ENCODE data around the gene GMDS.

GMDS gene

GRCh38 chr6:1605893-1606779 is 639.3 kb downstream of the GMDS start:
- no peak for TF ChIP-seq CTCF (IDR thresholded peaks at IDR 0.05; ENCODE audit: low read depth, low read length)
- DNase-seq (ENCODE audit: extremely low read depth, low read depth), result no peak

GRCh38 chr6:1605004-1605892 is 640.2 kb downstream of the GMDS start:
- TF ChIP-seq CTCF (IDR thresholded peaks at IDR 0.05; ENCODE audit: low read depth, low read length), result no peak
- no peak for DNase-seq (ENCODE audit: extremely low read depth, low read depth)

- DNase-seq (ENCODE audit: extremely low read depth, low read depth), result no peak
- peak; percentile 53 for TF ChIP-seq CTCF (IDR thresholded peaks at IDR 0.05; ENCODE audit: low read depth, low read length)
Observed at GRCh38 chr6:1604158-1605003, 641.0 kb downstream of the GMDS start.

GRCh38 chr6:1603708-1604107 is 641.7 kb downstream of the GMDS start:
- no peak for TF ChIP-seq CTCF (IDR thresholded peaks at IDR 0.05; ENCODE audit: low read depth, low read length)
- no peak for DNase-seq (ENCODE audit: extremely low read depth, low read depth)

GRCh38 chr6:1602049-1602713 is 643.2 kb downstream of the GMDS start:
- no peak for TF ChIP-seq CTCF (IDR thresholded peaks at IDR 0.05; ENCODE audit: low read depth, low read length)
- no peak for DNase-seq (ENCODE audit: extremely low read depth, low read depth)

- TF ChIP-seq CTCF (IDR thresholded peaks at IDR 0.05; ENCODE audit: low read depth, low read length), result no peak
- DNase-seq (ENCODE audit: extremely low read depth, low read depth), result no peak
Observed at GRCh38 chr6:1601158-1602048, 644.0 kb downstream of the GMDS start.

Measured in AG09319 (cell line).